Eye (tissue), 1 donor: ENCODE data around the gene GPC5.
A peak's percentile ranks its signal among the peaks of the same experiment; 100 is the strongest.

Source experiments
- DNase-seq: peaks from one replicate; pipeline ENCODE4 v3.0.0-alpha.2; 2015

Gene GPC5

GRCh38 chr13:91726671-91727070 is 328.2 kb downstream of the GPC5 start:
- DNase-seq, result peak; percentile 32

GRCh38 chr13:91729859-91730258 is 331.4 kb downstream of the GPC5 start:
- no peak for DNase-seq

- no peak for DNase-seq
These were observed 341.3 kb downstream of the GPC5 start for GRCh38 chr13:91739751-91740150.

- peak; percentile 7 for DNase-seq
These were observed 342.3 kb downstream of the GPC5 start for GRCh38 chr13:91740756-91741155.

- no peak for DNase-seq
These were observed 343.5 kb downstream of the GPC5 start for GRCh38 chr13:91741925-91742324.

- DNase-seq, result no peak
These were observed 345.9 kb downstream of the GPC5 start for GRCh38 chr13:91744284-91744683.

GRCh38 chr13:91745967-91746366 is 347.5 kb downstream of the GPC5 start:
- peak; percentile 75 for DNase-seq

GRCh38 chr13:91747186-91747585 is 348.8 kb downstream of the GPC5 start:
- peak; percentile 33 for DNase-seq

GRCh38 chr13:91748416-91749089 is 350.1 kb downstream of the GPC5 start:
- no peak for DNase-seq

- no peak for DNase-seq
These were observed 360.3 kb downstream of the GPC5 start for GRCh38 chr13:91758724-91759123.

GRCh38 chr13:91762957-91763356 is 364.5 kb downstream of the GPC5 start:
- no peak for DNase-seq

GRCh38 chr13:91764527-91764926 is 366.1 kb downstream of the GPC5 start:
- DNase-seq, result no peak

GRCh38 chr13:91767651-91768050 is 369.2 kb downstream of the GPC5 start:
- no peak for DNase-seq

- no peak for DNase-seq
These were observed 370.3 kb downstream of the GPC5 start for GRCh38 chr13:91768746-91769145.

GRCh38 chr13:91771229-91771628 is 372.8 kb downstream of the GPC5 start:
- no peak for DNase-seq

- DNase-seq, result no peak
These were observed 375.3 kb downstream of the GPC5 start for GRCh38 chr13:91773591-91774227.

GRCh38 chr13:91774397-91774796 is 376.0 kb downstream of the GPC5 start:
- DNase-seq, result no peak

GRCh38 chr13:91776611-91777193 is 378.3 kb downstream of the GPC5 start:
- DNase-seq, result no peak

GRCh38 chr13:91778123-91778522 is 379.7 kb downstream of the GPC5 start:
- DNase-seq, result no peak

- DNase-seq, result peak; percentile 41
These were observed 383.7 kb downstream of the GPC5 start for GRCh38 chr13:91781982-91782691.

GRCh38 chr13:91785431-91786119 is 387.2 kb downstream of the GPC5 start:
- DNase-seq, result no peak

GRCh38 chr13:91792054-91792453 is 393.6 kb downstream of the GPC5 start:
- no peak for DNase-seq

GRCh38 chr13:91797567-91797966 is 399.1 kb downstream of the GPC5 start:
- no peak for DNase-seq
